ENCODE measurements around the gene SDR9C7. TPM values are rescaled to one million over a fixed set of nuclear protein-coding genes. Genes with fewer than 3 reads are reported as not detected.

Gene SDR9C7
- total and polyA plus RNA-seq, 2 of the 8 experiments (the other 6 are each of a cell fraction or from before 2014, with no cell fraction given): 0.11 TPM; not detected in 1

- CTCF ChIA-PET (ENCODE audit: partially characterized antibody): no interaction called here
- H3K4ac ChIP-seq (replicated peaks; ENCODE audit: insufficient read length, low read depth, low read length): no peak overlapping the region
- no peaks in the 10 kb centered on the region; a peak in 1 of 8 replicates for H3K36me3 ChIP-seq (ENCODE audit: control insufficient read depth in 2 of 4, insufficient read depth in 4 of 4, low read length in 3 of 4)
- H4K91ac ChIP-seq (replicated peaks; ENCODE audit: insufficient read length, low read length): no peak overlapping the region
- no peaks in the 10 kb centered on the region for H3K27me3 ChIP-seq (replicated peaks in 1 of 4; ENCODE audit: control insufficient read depth in 3 of 4, extremely low read depth in 1 of 4, insufficient read depth in 3 of 4, low read length in 3 of 4)
- H3K27ac ChIP-seq (ENCODE audit: low read depth, low read length): no peak overlapping the region
- no peaks in the 10 kb centered on the region for H4K20me1 ChIP-seq (replicated peaks in 1 of 2; ENCODE audit: control insufficient read depth in 1 of 2, insufficient read depth in 2 of 2, low read length in 2 of 2)
- peaks cover 19 to 29% of the 10 kb centered on the region in 2 experiments for H3K9me3 ChIP-seq (ENCODE audit: insufficient read depth in 2 of 2, low read depth in 1 of 2, low read length in 1 of 2)
- H3K18ac ChIP-seq (ENCODE audit: extremely low read depth, low read length): no peak overlapping the region
- no peak overlapping the region for H2AFZ ChIP-seq (ENCODE audit: low read length)
- H3K4me1 ChIP-seq (replicated peaks in 1 of 4; ENCODE audit: control insufficient read depth in 3 of 4, insufficient read depth in 4 of 4, low read length in 3 of 4): peaks cover 0 to 4% (median 0%) of the 10 kb centered on the region in 4 experiments; a peak in 2 of 7 replicates
- H3K79me1 ChIP-seq (ENCODE audit: low read depth, low read length): no peaks in the 10 kb centered on the region
- no peak overlapping the region for H3K23ac ChIP-seq (ENCODE audit: insufficient read length)
- H4K5ac ChIP-seq (ENCODE audit: insufficient read length, low read depth, low read length): no peak overlapping the region
- H2BK12ac ChIP-seq (ENCODE audit: low read depth, low read length): no peak overlapping the region
- H2BK20ac ChIP-seq (ENCODE audit: low read length): no peak overlapping the region
- H2BK120ac ChIP-seq (replicated peaks; ENCODE audit: low read depth, low read length): no peak overlapping the region
- H4K8ac ChIP-seq (ENCODE audit: extremely low read depth, insufficient read depth, low read length): no peak overlapping the region
- no peak overlapping the region for H2BK15ac ChIP-seq (ENCODE audit: low read length)
- H3K79me2 ChIP-seq (ENCODE audit: control insufficient read depth in 1 of 2, insufficient read depth in 2 of 2, low read length in 2 of 2): no peaks in the 10 kb centered on the region
- TF ChIP-seq E2F6 (IDR thresholded peaks at IDR 0.05): no peak
- no peak for TF ChIP-seq SIN3A (conservative IDR thresholded peaks at IDR 0.05 in 1 of 2, IDR thresholded peaks at IDR 0.05 in 1 of 2; ENCODE audit: low read depth in 1 of 2, low read length in 2 of 2)
- TF ChIP-seq PHF8 (conservative IDR thresholded peaks at IDR 0.05; ENCODE audit: low read depth, low read length): no peak
- no peak for TF ChIP-seq CTBP2 (IDR thresholded peaks at IDR 0.05; ENCODE audit: borderline replicate concordance, insufficient read depth, insufficient read length, low read length)
- TF ChIP-seq YY1 (IDR thresholded peaks at IDR 0.05; ENCODE audit: low read depth, low read length): no peak
- TF ChIP-seq GABPA (IDR thresholded peaks at IDR 0.05; ENCODE audit: borderline replicate concordance, insufficient read depth, low read length): no peak
- no peak overlapping the region for H3K9ac ChIP-seq (replicated peaks in 1 of 4; ENCODE audit: extremely low read depth in 1 of 4, low read depth in 3 of 4, low read length in 3 of 4)
- no peak overlapping the region for H3K56ac ChIP-seq (replicated peaks; ENCODE audit: insufficient read length, low read depth, low read length)
- DNase-seq (ENCODE audit: low read depth in 1 of 2, low spot score in 2 of 2) (no peak), FAIRE-seq (no peak)
- POLR2A ChIA-PET (ENCODE audit: partially characterized antibody): interaction anchor here (0.6 kb wide), 1 partner anchor 175 kb away, joined by 3 read pairs; no protein-coding TSS in a partner anchor
- H2BK5ac ChIP-seq (ENCODE audit: low read depth, low read length): no peak overlapping the region
- no peak overlapping the region for H2AK5ac ChIP-seq (ENCODE audit: low read depth, low read length)
- no peaks in the 10 kb centered on the region for H3K23me2 ChIP-seq (ENCODE audit: low read depth, low read length)
- H3K4me2 ChIP-seq (ENCODE audit: insufficient read depth in 1 of 2, low read depth in 2 of 2, low read length in 2 of 2): no peak overlapping the region
- 89% methylated on average over 1 of the region's 1 CpG; no CpG with 5 or more reads in 1 of the 2 experiments for WGBS, 2 experiments (ENCODE audit: extremely low coverage in 1 of 2, insufficient coverage in 1 of 2, insufficient read length in 1 of 2, insufficient replicate concordance in 2 of 2, low coverage in 1 of 2, low lambda C conversion rate in 2 of 2, missing lambda C conversion rate in 1 of 2)
- H3K4me3 ChIP-seq (ENCODE audit: extremely low read depth in 1 of 4, insufficient read depth in 2 of 4, low read depth in 3 of 4, low read length in 4 of 4): no peak overlapping the region
- H3K14ac ChIP-seq (ENCODE audit: insufficient read length): no peak overlapping the region
Observed at GRCh38 chr12:56877195-56878009, 56.8 kb downstream of the SDR9C7 start.

Data from H1 (cell line).